Measurements from ENCODE around the gene NLRC4.

DNA sequence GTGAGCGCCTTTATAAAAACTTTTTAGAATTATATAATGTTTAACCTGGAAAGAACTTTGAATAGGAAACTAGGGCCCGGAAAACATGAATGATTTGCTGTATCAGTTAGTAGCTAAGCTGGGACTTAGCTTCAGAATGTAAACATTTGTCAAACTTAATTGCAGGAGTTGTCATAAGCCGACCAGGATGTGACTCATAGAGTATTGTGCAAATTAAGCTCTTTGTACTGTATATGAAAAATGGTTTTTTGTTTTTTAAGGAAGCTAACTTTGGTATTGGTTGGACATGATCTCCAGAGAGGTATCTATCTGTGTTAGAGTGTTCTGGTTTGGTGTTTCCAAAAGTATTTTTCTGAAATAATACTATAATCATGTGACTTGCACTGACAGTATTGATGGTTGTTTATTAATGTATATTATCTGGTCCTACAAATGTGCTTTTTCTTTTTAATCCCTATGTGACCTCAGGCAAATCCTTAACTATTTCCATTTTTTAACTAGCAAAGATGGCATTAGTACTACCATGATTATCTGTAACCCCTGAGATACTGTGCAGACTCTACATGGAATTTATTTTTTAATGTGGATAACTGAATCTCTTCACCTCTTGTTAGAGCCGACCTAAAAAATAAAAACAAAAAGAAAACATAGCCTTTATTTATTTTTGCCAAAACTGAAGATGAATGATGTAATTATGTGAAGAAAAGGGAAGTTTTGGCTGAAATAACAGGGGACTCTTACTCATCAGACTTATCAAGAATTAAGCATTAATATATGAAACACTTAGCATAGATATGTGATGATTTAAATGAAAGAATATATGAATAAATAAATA, 24.7 kb upstream of the NLRC4 start:
- TF ChIP-seq, protein P1, sequence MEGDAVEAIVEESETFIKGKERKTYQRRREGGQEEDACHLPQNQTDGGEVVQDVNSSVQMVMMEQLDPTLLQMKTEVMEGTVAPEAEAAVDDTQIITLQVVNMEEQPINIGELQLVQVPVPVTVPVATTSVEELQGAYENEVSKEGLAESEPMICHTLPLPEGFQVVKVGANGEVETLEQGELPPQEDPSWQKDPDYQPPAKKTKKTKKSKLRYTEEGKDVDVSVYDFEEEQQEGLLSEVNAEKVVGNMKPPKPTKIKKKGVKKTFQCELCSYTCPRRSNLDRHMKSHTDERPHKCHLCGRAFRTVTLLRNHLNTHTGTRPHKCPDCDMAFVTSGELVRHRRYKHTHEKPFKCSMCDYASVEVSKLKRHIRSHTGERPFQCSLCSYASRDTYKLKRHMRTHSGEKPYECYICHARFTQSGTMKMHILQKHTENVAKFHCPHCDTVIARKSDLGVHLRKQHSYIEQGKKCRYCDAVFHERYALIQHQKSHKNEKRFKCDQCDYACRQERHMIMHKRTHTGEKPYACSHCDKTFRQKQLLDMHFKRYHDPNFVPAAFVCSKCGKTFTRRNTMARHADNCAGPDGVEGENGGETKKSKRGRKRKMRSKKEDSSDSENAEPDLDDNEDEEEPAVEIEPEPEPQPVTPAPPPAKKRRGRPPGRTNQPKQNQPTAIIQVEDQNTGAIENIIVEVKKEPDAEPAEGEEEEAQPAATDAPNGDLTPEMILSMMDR (IDR thresholded peaks at IDR 0.05; ENCODE audit: low read depth, low read length, missing input control), result no peak
- TF ChIP-seq EGR1 (IDR thresholded peaks at IDR 0.05; ENCODE audit: low read depth in 2 of 2), result no peak
- TF ChIP-seq JUND (IDR thresholded peaks at IDR 0.05), result peak in 1 of 2 donors; percentile 38
- TF ChIP-seq, protein P2, sequence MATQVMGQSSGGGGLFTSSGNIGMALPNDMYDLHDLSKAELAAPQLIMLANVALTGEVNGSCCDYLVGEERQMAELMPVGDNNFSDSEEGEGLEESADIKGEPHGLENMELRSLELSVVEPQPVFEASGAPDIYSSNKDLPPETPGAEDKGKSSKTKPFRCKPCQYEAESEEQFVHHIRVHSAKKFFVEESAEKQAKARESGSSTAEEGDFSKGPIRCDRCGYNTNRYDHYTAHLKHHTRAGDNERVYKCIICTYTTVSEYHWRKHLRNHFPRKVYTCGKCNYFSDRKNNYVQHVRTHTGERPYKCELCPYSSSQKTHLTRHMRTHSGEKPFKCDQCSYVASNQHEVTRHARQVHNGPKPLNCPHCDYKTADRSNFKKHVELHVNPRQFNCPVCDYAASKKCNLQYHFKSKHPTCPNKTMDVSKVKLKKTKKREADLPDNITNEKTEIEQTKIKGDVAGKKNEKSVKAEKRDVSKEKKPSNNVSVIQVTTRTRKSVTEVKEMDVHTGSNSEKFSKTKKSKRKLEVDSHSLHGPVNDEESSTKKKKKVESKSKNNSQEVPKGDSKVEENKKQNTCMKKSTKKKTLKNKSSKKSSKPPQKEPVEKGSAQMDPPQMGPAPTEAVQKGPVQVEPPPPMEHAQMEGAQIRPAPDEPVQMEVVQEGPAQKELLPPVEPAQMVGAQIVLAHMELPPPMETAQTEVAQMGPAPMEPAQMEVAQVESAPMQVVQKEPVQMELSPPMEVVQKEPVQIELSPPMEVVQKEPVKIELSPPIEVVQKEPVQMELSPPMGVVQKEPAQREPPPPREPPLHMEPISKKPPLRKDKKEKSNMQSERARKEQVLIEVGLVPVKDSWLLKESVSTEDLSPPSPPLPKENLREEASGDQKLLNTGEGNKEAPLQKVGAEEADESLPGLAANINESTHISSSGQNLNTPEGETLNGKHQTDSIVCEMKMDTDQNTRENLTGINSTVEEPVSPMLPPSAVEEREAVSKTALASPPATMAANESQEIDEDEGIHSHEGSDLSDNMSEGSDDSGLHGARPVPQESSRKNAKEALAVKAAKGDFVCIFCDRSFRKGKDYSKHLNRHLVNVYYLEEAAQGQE (IDR thresholded peaks at IDR 0.05), result no peak
- TF ChIP-seq YY1 (IDR thresholded peaks at IDR 0.05), result no peak
- no peak for TF ChIP-seq SP1 (IDR thresholded peaks at IDR 0.05)
- TF ChIP-seq, protein P3, sequence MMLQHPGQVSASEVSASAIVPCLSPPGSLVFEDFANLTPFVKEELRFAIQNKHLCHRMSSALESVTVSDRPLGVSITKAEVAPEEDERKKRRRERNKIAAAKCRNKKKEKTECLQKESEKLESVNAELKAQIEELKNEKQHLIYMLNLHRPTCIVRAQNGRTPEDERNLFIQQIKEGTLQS (IDR thresholded peaks at IDR 0.05), result no peak
- TF ChIP-seq RAD21 (IDR thresholded peaks at IDR 0.05), result no peak
- TF ChIP-seq GABPA (IDR thresholded peaks at IDR 0.05 in 1 of 2, conservative IDR thresholded peaks at IDR 0.05 in 1 of 2), result no peak
- no peak for TF ChIP-seq HNF4A (conservative IDR thresholded peaks at IDR 0.05)
- TF ChIP-seq FOXA1 (IDR thresholded peaks at IDR 0.05), result no peak
